GM21528 (cell line): Measurements from ENCODE around the gene CGB8.

Experiments
- ATAC-seq: cut with Tn5 transposase; IDR thresholded peaks from one replicate; pipeline ENCODE4 v1.9.1; 2021; ENCODE audit warnings: mild to moderate bottlenecking, moderate library complexity; ENCODE audit not compliant: unreplicated experiment, low FRiP score

The CGB8 gene

GRCh38 chr19:49014123-49014869, 34.6 kb downstream of the CGB8 start:
- no peak for ATAC-seq

GRCh38 chr19:49011194-49011593, 37.7 kb downstream of the CGB8 start:
- ATAC-seq = no peak

GRCh38 chr19:49010453-49010852, 38.5 kb downstream of the CGB8 start:
- ATAC-seq = no peak

- no peak for ATAC-seq
Observed at GRCh38 chr19:49009828-49010227, 39.1 kb downstream of the CGB8 start.

- ATAC-seq = no peak
Observed at GRCh38 chr19:49006905-49007304, 42.0 kb downstream of the CGB8 start.

GRCh38 chr19:49004964-49005614, 43.8 kb downstream of the CGB8 start:
- no peak for ATAC-seq

- ATAC-seq = no peak
Observed at GRCh38 chr19:49004133-49004532, 44.8 kb downstream of the CGB8 start.

- no peak for ATAC-seq
Observed at GRCh38 chr19:48999481-49000325, 49.2 kb downstream of the CGB8 start.

GRCh38 chr19:48997972-48998371, 50.9 kb downstream of the CGB8 start:
- no peak for ATAC-seq
